BJ (cell line): ENCODE measurements around the gene LINS1. TPM values are rescaled to one million over a fixed set of nuclear protein-coding genes. Genes with fewer than 3 reads are reported as not detected.

Experiments used
- CTCF ChIA-PET: fragments of 350-600 bp; formaldehyde crosslinking; extraction: SDS; loops from one replicate; lab custom pipeline; 2021; ENCODE audit warnings: antibody characterized with exemption, inconsistent platforms; lab: Yijun Ruan, JAX
- POLR2A ChIA-PET: fragments of 300-600 bp; sonication (Branson Sonifier 250); formaldehyde crosslinking; extraction: SDS; loops from one replicate; lab custom pipeline; 2021; ENCODE audit warnings: antibody characterized with exemption; lab: Charles Lee
- DNase-seq: peaks from one replicate; pipeline ENCODE4 v3.0.0-alpha.2; 2011; ENCODE audit warnings: low read depth
- H3K27me3 ChIP-seq: 2 replicates; pipeline ENCODE4 v1.6.0; 2011; ENCODE audit warnings: low read length; ENCODE audit not compliant: control insufficient read depth, insufficient read depth
- H3K36me3 ChIP-seq: 2 replicates; pipeline ENCODE4 v1.5.1; 2011; ENCODE audit warnings: low read length; ENCODE audit not compliant: control insufficient read depth, insufficient read depth
- H3K4me3 ChIP-seq: 2 replicates; pipeline ENCODE4 v1.5.1; 2011; ENCODE audit warnings: low read depth, mild to moderate bottlenecking, control low read depth, low read length
- CTCF ChIP-seq: IDR thresholded peaks from 2 replicates; pipeline ENCODE4 v1.5.1; 2011; ENCODE audit warnings: low read depth, mild to moderate bottlenecking, control low read depth, inconsistent platforms, low read length, moderate library complexity; ENCODE audit not compliant: insufficient read depth
- polyA plus RNA-seq: library from polyadenylated mRNA; depleted of rRNA; stranded (reverse); fragments of >200 nt; gene quantifications from 2 replicates; pipeline ENCODE4 v1.2.3, GENCODE V29; 2011

Gene LINS1
- polyA plus RNA-seq, 1 experiment, result 5.9 TPM

- H3K27me3 ChIP-seq, result no peaks in the 10 kb centered on the region
- H3K4me3 ChIP-seq, result no peak overlapping the region
- POLR2A ChIA-PET, result no interaction called here
- TF ChIP-seq CTCF, result no peak
- CTCF ChIA-PET, result interaction anchor here (0.6 to 3.3 kb wide), 3 partner anchors 23 to 642 kb away, joined by 3 to 13 read pairs (median 5); no protein-coding TSS in a partner anchor
- peaks cover 3% of the 10 kb centered on the region for H3K36me3 ChIP-seq
- no peak for DNase-seq
These were observed 31.2 kb downstream of the LINS1 start for GRCh38 chr15:100570735-100571313.

GRCh38 chr15:100570275-100570674 lies 31.7 kb downstream of the LINS1 start:
- Histone ChIP-seq H3K4me3 (no peak overlapping the region), H3K36me3 (peaks cover 3% of the 10 kb centered on the region), H3K27me3 (no peaks in the 10 kb centered on the region)
- ChIA-PET CTCF (interaction anchor here (1.9 kb wide), 1 partner anchor 220 kb away, joined by 5 read pairs; no protein-coding TSS in a partner anchor), POLR2A (no interaction called here)
- no peak for TF ChIP-seq CTCF
- DNase-seq, result no peak

GRCh38 chr15:100569391-100569790 lies 32.6 kb downstream of the LINS1 start:
- CTCF ChIA-PET, result interaction anchor here (1.9 kb wide), 1 partner anchor 219 kb away, joined by 5 read pairs; no protein-coding TSS in a partner anchor
- Histone ChIP-seq H3K4me3 (no peak overlapping the region), H3K36me3 (peaks cover 3% of the 10 kb centered on the region), H3K27me3 (no peaks in the 10 kb centered on the region)
- no peak for DNase-seq
- POLR2A ChIA-PET, result no interaction called here
- TF ChIP-seq CTCF, result no peak

- ChIA-PET CTCF (no interaction called here), POLR2A (no interaction called here)
- no peak for DNase-seq
- H3K4me3 ChIP-seq, result no peak overlapping the region
- no peak for TF ChIP-seq CTCF
- peaks cover 3% of the 10 kb centered on the region; the same call in 1 of the 2 replicates for H3K36me3 ChIP-seq
- H3K27me3 ChIP-seq, result no peaks in the 10 kb centered on the region
These were observed 34.9 kb downstream of the LINS1 start for GRCh38 chr15:100566850-100567628.

- Histone ChIP-seq H3K4me3 (no peak overlapping the region), H3K27me3 (no peaks in the 10 kb centered on the region), H3K36me3 (peaks cover 3% of the 10 kb centered on the region; the same call in 1 of the 2 replicates)
- ChIA-PET POLR2A (no interaction called here), CTCF (interaction anchor here (0.5 to 1.1 kb wide), 2 partner anchors 8 to 215 kb away, joined by 3 read pairs; no protein-coding TSS in a partner anchor)
- TF ChIP-seq CTCF, result no peak
- no peak for DNase-seq
These were observed 36.4 kb downstream of the LINS1 start for GRCh38 chr15:100565591-100565990.
